Activated CD4-positive, alpha-beta T cell treated with anti-CD3 and anti-CD28 coated beads, Interleukin-2, amount 10 ng/mL, durations not matched to agents 24 days and 14 days (primary cell): ENCODE measurements around the gene ZNF254. TPM values are rescaled to one million over a fixed set of nuclear protein-coding genes. Genes with fewer than 3 reads are reported as not detected.
"Not testable (repeated sequence)": the region's sequence is repeated elsewhere in the genome, so short reads cannot be mapped to it uniquely, and the experiment has no call there.

Experiments
- DNase-seq: peaks from one replicate; pipeline ENCODE4 v3.0.0; 2022
- H3K27ac Mint-ChIP-seq: one replicate; pipeline ENCODE4 v1.8.0; 2022; ENCODE audit warnings: mild to moderate bottlenecking, mixed read lengths
- H3K27me3 Mint-ChIP-seq: one replicate; pipeline ENCODE4 v1.8.0; 2022; ENCODE audit warnings: mixed read lengths
- H3K36me3 Mint-ChIP-seq: one replicate; pipeline ENCODE4 v1.8.0; 2022; ENCODE audit warnings: low read depth, mild to moderate bottlenecking, mixed read lengths
- H3K4me1 Mint-ChIP-seq: one replicate; pipeline ENCODE4 v1.8.0; 2021; ENCODE audit warnings: mixed read lengths
- H3K4me3 Mint-ChIP-seq: one replicate; pipeline ENCODE4 v1.8.0; 2022; ENCODE audit warnings: mild to moderate bottlenecking, moderate library complexity, mixed read lengths
- H3K9me3 Mint-ChIP-seq: one replicate; pipeline ENCODE4 v1.8.0; 2021; ENCODE audit warnings: mixed read lengths
- intact Hi-C: fragments of 100-400 bp; cut with micrococcal nuclease; formaldehyde crosslinking; loops from one replicate; pipeline ENCODE4 v1.15.1; 2023
- total RNA-seq: library from RNA; stranded (reverse); gene quantifications from 2 replicates; pipeline ENCODE4 v1.2.3, GENCODE V29; 2022

ZNF254 gene
- total RNA-seq, 1 donor from 2014 or later = 10.9 TPM

DNA sequence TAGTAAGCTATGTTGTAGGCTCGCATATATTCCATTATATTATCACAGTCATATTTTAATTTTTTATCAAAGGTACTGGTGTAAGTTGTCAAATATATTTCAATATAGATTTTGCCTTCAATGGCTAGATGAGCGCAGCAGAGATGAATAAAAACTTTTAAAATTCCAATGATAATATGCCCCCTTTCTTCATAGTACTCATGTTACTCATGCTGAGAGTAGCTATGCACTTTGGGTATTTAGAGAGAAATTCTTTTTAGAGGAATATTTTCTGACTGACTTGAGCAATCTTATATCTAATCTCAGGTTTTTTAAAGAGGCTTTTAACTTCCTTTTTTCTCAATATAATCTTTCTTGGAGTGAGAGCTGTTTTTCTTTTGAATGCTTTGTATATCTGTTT, 11.4 kb downstream of the ZNF254 start:
- peaks cover 10% of the 10 kb centered on the region for H3K9me3 Mint-ChIP-seq

DNA sequence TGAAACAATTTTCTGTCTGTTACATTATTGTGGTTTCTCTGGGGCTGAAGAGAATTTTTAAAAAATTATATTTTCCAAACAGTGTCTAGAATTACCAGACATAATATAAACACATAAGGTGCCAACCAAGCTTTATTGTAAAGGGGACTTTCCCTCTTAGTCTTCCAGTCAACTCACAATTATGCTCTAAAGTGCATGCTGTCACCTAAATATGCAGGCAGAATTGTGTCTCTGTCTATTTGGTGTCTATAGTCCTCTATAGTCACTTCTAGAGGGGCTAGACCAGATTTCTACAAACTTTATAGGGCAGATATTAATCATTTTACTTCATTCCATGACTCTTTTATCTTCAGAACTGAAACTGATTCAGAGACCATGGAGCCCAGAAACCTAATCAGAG, 12.8 kb downstream of the ZNF254 start:
- H3K27me3 Mint-ChIP-seq = no peaks in the 10 kb centered on the region
- H3K4me3 Mint-ChIP-seq = no peak overlapping the region
- no peak overlapping the region for H3K27ac Mint-ChIP-seq
- intact Hi-C loops = loop anchor here (5.0 kb wide), 1 partner anchor 183 kb away; no protein-coding TSS in a partner anchor
- no peak for DNase-seq
- peaks cover 3% of the 10 kb centered on the region for H3K4me1 Mint-ChIP-seq
- H3K9me3 Mint-ChIP-seq = peaks cover 18% of the 10 kb centered on the region
- H3K36me3 Mint-ChIP-seq = peaks cover 65% of the 10 kb centered on the region

More for the DNA sequence above, 11.4 kb downstream of the ZNF254 start:
- no peaks in the 10 kb centered on the region for H3K27me3 Mint-ChIP-seq
- H3K4me3 Mint-ChIP-seq = no peak overlapping the region
- H3K36me3 Mint-ChIP-seq = peaks cover 62% of the 10 kb centered on the region
- H3K4me1 Mint-ChIP-seq = peaks cover 3% of the 10 kb centered on the region
- intact Hi-C loops = loop anchor here (5.0 kb wide), 1 partner anchor 181 kb away; no protein-coding TSS in a partner anchor
- DNase-seq = no peak
- no peak overlapping the region for H3K27ac Mint-ChIP-seq

DNA sequence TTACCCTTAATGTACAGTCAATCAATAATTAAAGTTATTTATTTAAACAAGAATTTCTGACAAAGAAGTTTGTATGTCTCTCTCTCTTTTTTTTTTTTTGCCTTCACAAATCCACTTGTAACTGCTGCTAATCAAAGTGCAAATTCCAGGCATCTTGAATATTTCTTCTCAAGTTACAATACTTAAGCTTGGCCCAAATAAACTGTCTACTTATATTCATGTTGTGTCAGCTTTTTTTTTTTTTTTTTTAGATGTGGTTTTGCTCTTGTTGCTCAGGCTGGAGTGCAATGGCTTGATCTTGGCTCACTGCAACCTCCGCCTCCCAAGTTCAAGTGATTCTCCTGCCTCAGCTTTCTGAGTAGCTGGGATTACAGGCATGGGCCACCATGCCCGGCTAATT, 13.6 kb downstream of the ZNF254 start:
- DNase-seq, H3K27ac Mint-ChIP-seq, H3K4me1 Mint-ChIP-seq, intact Hi-C loops, H3K4me3 Mint-ChIP-seq, H3K27me3 Mint-ChIP-seq: not testable (repeated sequence)
- peaks cover 18% of the 10 kb centered on the region for H3K9me3 Mint-ChIP-seq
- H3K36me3 Mint-ChIP-seq = peaks cover 66% of the 10 kb centered on the region

DNA sequence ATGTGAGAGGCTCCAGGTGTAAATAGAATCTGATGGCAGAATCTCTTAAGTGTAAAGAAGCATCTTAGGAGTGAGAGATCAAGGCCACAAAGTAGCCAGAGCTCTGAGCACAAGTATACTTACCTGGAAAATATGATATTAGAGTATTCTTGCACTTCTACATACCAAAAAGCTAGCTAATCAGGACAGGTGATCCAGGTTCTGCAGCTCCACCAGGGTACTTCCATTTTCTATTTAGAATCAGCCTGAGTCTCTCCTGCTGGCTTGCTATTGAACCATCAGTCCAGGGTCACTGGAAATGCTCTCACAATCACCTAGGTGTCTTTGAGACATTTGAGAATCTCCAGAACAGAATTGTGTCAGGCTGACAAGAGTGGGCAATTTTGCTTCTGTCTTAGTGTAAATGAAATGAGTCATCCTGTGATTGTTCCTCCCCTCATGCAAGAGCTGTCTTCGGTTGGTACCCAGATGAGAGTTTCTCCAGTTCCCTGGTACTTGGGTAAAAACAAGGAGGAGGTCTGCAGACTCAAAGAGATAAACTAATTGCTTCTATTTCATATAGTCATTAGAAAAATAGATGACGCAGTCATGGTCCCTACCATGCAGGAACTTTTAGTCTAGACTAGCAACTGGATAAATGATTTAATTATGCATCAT, 14.6 kb downstream of the ZNF254 start:
- Mint-ChIP-seq H3K27me3 (no peaks in the 10 kb centered on the region), H3K9me3 (peaks cover 18% of the 10 kb centered on the region), H3K4me3 (no peak overlapping the region), H3K4me1 (peaks cover 2% of the 10 kb centered on the region), H3K36me3 (peaks cover 68% of the 10 kb centered on the region), H3K27ac (no peak overlapping the region)
- intact Hi-C loops = no loop called here
- no peak for DNase-seq

DNA sequence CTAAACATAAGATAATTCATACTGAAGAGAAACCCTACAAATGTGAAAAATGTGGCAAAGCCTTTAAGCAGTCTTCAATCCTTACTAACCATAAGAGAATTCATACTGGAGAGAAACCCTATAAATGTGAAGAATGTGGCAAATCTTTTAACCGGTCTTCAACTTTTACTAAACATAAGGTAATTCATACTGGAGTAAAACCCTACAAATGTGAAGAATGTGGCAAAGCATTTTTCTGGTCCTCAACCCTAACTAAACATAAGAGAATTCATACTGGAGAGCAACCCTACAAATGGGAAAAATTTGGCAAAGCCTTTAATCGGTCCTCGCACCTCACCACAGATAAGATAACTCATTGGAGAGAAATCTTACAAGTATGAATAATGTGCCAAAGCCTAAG, 40.6 kb downstream of the ZNF254 start:
- intact Hi-C loops = no loop called here
- H3K4me3 Mint-ChIP-seq = no peak overlapping the region
- no peaks in the 10 kb centered on the region for H3K27me3 Mint-ChIP-seq
- no peak overlapping the region for H3K27ac Mint-ChIP-seq
- peaks cover 32% of the 10 kb centered on the region for H3K9me3 Mint-ChIP-seq
- no peak for DNase-seq
- H3K4me1 Mint-ChIP-seq = no peaks in the 10 kb centered on the region
- peaks cover 51% of the 10 kb centered on the region for H3K36me3 Mint-ChIP-seq

DNA sequence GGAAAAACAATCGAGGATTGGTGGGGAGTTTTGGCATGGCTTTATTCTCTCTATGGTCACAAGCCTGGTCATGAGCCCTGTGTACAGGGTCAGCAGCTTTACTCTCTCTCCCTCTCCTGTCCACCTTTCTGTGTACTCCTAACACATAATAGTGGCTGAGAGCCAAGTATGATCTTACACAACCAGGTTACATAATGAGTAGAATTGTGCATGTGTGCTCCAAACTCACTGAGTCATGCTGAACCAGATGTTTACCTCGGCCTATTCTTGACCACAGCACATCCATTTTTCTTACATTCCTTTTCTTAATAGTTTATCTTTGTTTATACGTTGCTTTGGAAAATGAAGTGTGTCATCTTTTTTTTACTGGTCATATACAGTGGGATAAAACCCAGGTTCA, 53.1 kb downstream of the ZNF254 start:
- Mint-ChIP-seq H3K4me1 (no peaks in the 10 kb centered on the region), H3K4me3 (no peak overlapping the region), H3K9me3 (peaks cover 29% of the 10 kb centered on the region), H3K27me3 (no peaks in the 10 kb centered on the region), H3K36me3 (peaks cover 17% of the 10 kb centered on the region), H3K27ac (no peak overlapping the region)
- DNase-seq = no peak
- intact Hi-C loops = no loop called here

DNA sequence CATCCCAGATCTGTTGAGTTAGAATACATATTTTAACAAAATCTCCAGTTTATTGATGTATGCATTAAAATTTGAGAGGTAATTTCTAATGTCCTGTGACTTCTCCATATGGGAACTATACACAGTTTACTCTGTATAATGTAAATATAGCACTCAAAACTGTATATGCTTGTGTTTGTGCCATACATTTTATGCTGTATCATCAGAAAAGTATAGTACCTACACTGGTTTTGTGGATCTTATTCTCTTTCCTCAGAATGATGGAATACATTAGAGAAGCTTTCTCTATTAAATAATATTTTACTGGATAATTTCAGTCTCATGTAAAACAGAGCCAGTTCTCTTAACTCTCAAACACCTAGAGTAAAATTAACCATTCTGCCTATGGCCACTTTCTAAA, 53.6 kb downstream of the ZNF254 start:
- H3K36me3 Mint-ChIP-seq = peaks cover 16% of the 10 kb centered on the region
- peaks cover 27% of the 10 kb centered on the region for H3K9me3 Mint-ChIP-seq

DNA sequence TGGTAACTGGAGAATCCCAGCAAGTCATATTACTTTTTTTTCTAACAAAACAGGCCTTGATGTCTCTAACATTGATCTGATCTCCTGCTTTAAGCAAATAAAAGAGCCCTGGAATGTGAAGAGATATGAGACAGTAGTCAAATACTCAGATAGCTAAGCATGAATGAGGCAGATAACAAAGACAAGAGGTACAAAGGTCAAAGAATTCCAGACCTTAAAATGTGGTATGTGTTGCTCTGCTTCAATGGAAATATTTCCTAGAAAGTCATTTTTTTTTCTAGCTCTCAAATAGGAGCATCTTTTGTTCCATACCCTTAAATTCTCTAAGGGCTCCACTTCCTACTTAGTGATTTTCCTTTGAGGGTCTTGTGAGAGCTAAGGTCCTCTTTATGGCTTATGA, 54.6 kb downstream of the ZNF254 start:
- no peak overlapping the region for H3K4me3 Mint-ChIP-seq
- H3K27me3 Mint-ChIP-seq = no peaks in the 10 kb centered on the region
- H3K36me3 Mint-ChIP-seq = peaks cover 10% of the 10 kb centered on the region
- no peaks in the 10 kb centered on the region for H3K4me1 Mint-ChIP-seq
- intact Hi-C loops = no loop called here
- peaks cover 21% of the 10 kb centered on the region for H3K9me3 Mint-ChIP-seq
- DNase-seq = no peak
- no peak overlapping the region for H3K27ac Mint-ChIP-seq

More for the DNA sequence above, 53.6 kb downstream of the ZNF254 start:
- no peaks in the 10 kb centered on the region for H3K4me1 Mint-ChIP-seq
- H3K27ac Mint-ChIP-seq = no peak overlapping the region
- DNase-seq = no peak
- H3K4me3 Mint-ChIP-seq = no peak overlapping the region
- no peaks in the 10 kb centered on the region for H3K27me3 Mint-ChIP-seq
- intact Hi-C loops = no loop called here

DNA sequence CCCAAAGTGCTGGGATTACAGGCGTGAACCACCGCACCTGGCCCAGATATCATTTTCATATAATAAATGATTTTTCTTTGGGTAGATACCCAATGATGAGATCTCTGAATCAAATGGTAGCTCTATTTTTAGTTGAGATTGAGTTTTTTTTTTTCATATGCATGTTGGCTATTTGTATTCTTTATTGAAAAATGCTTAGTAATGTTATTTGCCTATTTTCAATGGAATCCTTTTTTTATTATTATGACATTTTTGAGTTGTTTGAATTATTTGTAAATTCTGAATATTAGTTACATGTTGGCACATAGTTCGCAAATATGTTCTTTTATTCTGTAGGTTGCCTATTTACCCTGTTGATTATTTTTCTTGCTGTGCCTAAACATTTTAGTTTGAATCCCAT, 55.8 kb downstream of the ZNF254 start:
- H3K27me3 Mint-ChIP-seq = no peaks in the 10 kb centered on the region

DNA sequence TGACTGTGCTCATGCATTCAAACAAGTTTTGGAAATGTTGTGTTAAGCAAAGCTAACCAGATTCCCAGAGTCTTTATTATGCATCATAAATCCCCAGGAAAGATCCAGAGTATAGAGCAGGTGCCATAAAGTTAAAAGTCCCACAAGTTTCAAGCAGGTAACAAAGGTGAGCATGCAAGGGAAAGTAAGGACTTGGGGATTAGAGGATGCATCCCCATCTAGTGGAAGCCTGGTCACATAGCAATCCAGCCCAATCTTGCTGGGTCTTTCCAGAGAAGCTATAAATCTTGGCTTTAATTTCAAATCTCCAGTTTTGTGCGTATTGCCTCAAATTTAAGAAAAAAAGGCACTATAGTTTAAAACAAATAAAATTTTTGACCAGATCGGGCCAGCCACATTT, 72.7 kb downstream of the ZNF254 start:
- H3K27ac Mint-ChIP-seq = no peak overlapping the region
- H3K4me1 Mint-ChIP-seq = no peaks in the 10 kb centered on the region
- intact Hi-C loops = no loop called here
- H3K27me3 Mint-ChIP-seq = no peaks in the 10 kb centered on the region
- no peak overlapping the region for H3K4me3 Mint-ChIP-seq
- no peak for DNase-seq
- peaks cover 33% of the 10 kb centered on the region for H3K9me3 Mint-ChIP-seq
- H3K36me3 Mint-ChIP-seq = no peaks in the 10 kb centered on the region

More for the DNA sequence above, 55.8 kb downstream of the ZNF254 start:
- Mint-ChIP-seq H3K36me3 (peaks cover 2% of the 10 kb centered on the region), H3K27ac (no peak overlapping the region), H3K4me3 (no peak overlapping the region), H3K4me1 (no peaks in the 10 kb centered on the region), H3K9me3 (peaks cover 16% of the 10 kb centered on the region)
- no peak for DNase-seq
- intact Hi-C loops = no loop called here

DNA sequence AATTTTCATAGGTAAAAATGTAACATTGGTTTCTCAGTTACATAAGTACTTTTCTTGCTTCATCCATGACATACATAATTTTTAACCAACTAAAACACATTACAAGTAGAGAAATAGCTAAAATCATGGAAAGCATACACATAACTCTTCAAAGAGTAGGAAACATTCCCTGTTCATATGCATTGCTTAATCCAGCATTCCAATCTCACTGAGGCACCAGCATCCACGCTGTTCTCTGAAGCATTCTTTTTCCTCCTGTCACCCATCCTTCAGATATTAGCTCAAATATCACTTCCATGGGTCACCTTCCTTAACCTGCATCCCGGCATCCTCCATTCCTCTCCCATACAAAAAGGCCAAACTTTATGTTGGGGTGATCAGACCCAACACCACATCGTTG, 79.1 kb downstream of the ZNF254 start:
- no peak for DNase-seq
- no peak overlapping the region for H3K4me3 Mint-ChIP-seq
- H3K36me3 Mint-ChIP-seq = no peaks in the 10 kb centered on the region
- no peaks in the 10 kb centered on the region for H3K27me3 Mint-ChIP-seq
- H3K9me3 Mint-ChIP-seq = peaks cover 38% of the 10 kb centered on the region
- H3K27ac Mint-ChIP-seq = no peak overlapping the region
- H3K4me1 Mint-ChIP-seq = no peaks in the 10 kb centered on the region
- intact Hi-C loops = no loop called here

DNA sequence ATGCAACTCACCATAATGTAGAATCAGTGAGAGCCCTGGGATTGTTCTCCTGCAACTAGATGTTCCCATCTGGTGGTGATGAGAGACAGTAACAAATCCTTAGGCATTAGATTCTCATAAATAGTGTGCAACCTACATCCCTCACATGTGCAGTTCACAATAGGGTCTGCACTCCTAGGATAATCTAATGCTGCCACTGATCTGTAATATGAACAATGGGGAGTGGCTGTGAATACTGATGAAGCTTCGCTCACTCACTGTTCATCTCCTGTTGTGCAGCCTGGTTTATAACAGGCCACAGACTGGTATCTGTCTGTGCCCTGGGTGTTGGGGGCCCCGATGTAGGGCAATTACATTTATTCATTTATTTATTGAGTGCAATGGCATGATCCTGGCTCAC, 86.9 kb downstream of the ZNF254 start:
- no peak for DNase-seq
- intact Hi-C loops = no loop called here
- Mint-ChIP-seq H3K27ac (no peak overlapping the region), H3K27me3 (no peaks in the 10 kb centered on the region), H3K4me3 (no peak overlapping the region), H3K9me3 (peaks cover 21% of the 10 kb centered on the region), H3K36me3 (no peaks in the 10 kb centered on the region), H3K4me1 (no peaks in the 10 kb centered on the region)

DNA sequence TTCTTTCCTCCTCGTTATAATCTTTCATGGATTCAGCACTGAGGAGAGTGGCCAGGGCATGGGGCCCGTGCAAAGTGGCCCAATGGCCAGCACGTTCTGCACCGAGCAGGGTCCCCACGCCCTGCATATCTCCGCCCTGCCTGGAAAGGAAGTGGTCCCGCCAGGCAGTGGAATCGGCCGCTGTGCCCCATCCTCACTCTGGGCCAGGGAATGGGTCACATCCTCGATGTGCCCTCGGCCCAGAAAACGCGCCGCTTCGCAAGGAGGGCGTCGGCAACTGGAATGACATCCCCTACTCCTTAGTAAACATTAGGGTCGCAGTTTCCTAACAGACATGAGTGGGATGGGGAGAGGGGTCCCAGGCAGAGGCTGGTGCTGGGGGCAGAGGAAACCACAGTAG, 90.7 kb downstream of the ZNF254 start:
- Mint-ChIP-seq H3K4me3 (no peak overlapping the region), H3K27ac (no peak overlapping the region), H3K36me3 (no peaks in the 10 kb centered on the region), H3K27me3 (no peaks in the 10 kb centered on the region), H3K9me3 (peaks cover 22% of the 10 kb centered on the region), H3K4me1 (no peaks in the 10 kb centered on the region)
- no peak for DNase-seq
- intact Hi-C loops = no loop called here

DNA sequence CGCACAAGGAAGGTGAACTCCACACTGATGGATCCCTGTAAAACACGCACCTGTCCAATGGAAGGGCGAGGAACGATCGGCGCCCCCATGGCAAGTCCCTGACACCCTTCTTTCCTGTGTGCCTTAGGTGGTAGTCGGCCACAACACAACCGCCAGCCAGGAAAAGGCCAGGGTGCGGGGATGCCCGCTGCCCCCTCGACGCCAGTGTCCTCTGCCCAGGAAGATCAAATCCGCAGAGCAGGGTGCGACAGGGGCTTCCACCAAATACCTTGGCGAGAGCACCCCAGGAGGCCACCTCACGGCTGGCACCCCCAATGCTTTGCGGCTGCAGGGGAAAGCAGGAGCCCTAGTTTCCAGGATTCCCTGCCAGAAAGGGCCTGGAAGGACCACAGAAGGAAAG, 91.2 kb downstream of the ZNF254 start:
- Mint-ChIP-seq H3K27me3 (no peaks in the 10 kb centered on the region), H3K4me3 (no peak overlapping the region), H3K9me3 (peaks cover 22% of the 10 kb centered on the region), H3K4me1 (no peaks in the 10 kb centered on the region), H3K36me3 (no peaks in the 10 kb centered on the region), H3K27ac (no peak overlapping the region)
- no peak for DNase-seq
- intact Hi-C loops = no loop called here
